ENCODE results near the gene FAM20B.

DNA sequence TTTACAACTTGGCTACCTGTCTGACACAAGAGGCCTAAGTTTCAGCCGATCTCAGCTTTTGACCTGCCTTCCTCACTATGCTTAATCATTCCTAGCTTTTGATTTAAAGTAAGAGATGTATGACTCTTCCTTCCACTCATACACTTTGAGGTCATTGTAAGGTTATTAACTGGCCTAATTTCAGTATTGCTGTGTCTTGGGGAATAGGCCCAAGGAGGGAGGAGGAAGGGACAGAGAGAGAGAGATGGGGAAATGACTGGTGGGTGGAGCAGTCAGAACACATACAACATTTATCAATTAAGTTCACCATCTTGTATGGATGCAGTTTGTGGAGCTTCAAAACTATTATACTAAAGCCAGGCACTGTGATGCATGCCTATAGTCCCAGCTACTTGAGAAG, 28.3 kb upstream of the FAM20B start:
- TF ChIP-seq EP300 (IDR thresholded peaks at IDR 0.05) (no peak), POLR2A (IDR thresholded peaks at IDR 0.05) (no peak)
- TF ChIP-seq, protein P1, sequence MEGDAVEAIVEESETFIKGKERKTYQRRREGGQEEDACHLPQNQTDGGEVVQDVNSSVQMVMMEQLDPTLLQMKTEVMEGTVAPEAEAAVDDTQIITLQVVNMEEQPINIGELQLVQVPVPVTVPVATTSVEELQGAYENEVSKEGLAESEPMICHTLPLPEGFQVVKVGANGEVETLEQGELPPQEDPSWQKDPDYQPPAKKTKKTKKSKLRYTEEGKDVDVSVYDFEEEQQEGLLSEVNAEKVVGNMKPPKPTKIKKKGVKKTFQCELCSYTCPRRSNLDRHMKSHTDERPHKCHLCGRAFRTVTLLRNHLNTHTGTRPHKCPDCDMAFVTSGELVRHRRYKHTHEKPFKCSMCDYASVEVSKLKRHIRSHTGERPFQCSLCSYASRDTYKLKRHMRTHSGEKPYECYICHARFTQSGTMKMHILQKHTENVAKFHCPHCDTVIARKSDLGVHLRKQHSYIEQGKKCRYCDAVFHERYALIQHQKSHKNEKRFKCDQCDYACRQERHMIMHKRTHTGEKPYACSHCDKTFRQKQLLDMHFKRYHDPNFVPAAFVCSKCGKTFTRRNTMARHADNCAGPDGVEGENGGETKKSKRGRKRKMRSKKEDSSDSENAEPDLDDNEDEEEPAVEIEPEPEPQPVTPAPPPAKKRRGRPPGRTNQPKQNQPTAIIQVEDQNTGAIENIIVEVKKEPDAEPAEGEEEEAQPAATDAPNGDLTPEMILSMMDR (IDR thresholded peaks at IDR 0.05) = no peak
